ENCODE data around the gene GRIN3B.

GRIN3B gene

GRCh38 chr19:964761-965694 lies 35.2 kb upstream of the GRIN3B start:
- DNase-seq: no peak

- no peak for DNase-seq
Measured at GRCh38 chr19:966485-967088, 33.6 kb upstream of the GRIN3B start.

DNA sequence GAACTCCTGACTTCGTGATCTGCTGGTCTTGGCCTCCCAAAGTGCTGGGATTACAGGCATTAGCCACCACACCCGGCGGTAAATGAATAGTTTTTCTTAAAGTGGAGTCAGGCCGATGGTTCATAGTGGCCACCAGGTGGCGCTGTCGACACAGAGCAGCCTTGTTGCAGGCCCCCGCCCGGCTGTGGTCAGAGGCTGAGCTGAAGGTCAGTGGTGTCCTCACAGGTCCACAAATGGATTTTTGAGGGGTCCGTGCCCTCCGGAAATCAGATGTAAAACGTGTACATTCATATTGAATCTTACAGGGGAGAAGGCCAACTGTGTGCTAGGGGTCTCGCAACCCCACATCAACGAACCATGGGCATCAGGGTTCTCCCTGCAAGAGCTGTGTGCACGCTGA lies 29.5 kb upstream of the GRIN3B start:
- DNase-seq: no peak

GRCh38 chr19:971795-972194 lies 28.4 kb upstream of the GRIN3B start:
- no peak for DNase-seq

DNA sequence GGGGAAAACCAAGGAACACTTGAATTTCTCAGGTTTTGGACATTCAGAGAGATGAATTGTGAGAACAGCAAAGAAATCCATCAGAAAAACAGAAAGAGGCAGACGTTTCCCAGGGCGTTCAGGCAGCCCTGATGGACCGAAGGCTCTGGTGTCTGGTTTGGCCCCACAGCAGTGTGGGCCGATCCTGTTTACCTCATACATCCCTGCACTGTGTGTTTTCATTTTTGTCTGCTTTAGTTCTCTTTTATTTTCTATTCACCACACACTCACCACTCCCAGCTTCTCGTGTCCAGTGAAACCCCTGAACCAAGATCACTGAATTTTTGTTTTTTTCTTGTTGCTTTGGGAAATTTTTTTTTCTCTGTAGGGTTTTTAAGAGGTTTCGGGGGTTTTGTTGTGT lies 27.9 kb upstream of the GRIN3B start:
- no peak for DNase-seq

- no peak for DNase-seq
Measured at GRCh38 chr19:973726-974563, 26.3 kb upstream of the GRIN3B start.

DNA sequence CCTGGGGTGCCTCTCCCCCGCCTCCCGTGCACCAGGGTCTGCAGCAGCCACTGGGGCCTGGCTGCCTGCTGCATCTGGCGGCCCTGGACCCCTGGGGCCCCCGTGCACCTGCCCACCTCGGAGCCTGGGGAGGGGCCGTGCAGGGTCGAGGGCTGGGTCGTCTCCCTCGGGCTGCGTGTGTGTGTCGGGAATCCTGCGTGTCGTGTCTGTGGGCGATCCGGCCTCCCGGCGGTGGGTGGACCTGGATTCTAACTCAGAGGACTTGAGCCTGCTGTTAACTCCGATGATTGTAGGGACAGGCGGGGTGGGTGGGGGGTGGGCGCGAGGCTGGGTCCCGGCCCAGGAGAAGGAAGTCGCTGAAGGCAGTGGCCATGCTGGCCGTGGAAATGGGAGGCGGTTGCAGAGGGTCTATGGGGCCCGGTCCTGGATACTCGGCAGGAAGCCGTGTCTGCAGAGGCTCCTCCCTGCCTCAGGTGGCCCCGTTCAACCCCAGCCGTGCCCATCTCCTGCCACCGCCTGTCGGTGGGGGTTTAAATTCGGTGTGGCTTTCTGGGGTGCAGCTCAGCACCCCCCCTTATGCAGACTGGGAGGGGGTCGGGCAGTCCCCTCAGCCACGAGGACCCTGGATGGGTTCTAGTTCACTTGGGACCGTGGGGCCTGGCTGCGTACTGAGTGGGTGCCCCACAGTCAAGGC lies 25.5 kb upstream of the GRIN3B start:
- DNase-seq: no peak

GRCh38 chr19:976476-976875 lies 23.7 kb upstream of the GRIN3B start:
- no peak for DNase-seq

DNA sequence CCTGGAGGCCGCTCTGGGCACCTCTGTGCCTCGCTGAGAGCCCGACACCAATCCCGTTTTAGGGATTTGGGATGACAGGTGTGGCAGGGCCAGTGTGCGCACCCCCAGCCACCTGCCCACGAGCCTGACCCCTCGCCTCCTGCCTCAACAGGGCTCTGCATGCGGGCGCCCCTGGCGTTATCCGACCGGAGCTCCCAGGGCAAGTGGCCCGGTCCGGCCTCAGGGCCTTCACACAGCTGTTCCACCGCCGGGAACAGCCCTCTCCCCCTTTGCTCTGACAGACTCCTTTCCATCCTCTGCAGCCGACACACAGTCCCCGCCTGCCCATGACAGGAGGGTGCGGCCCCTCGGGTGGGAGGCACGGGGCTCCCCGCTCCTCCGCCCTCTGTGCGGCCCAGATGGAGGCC lies 23.2 kb upstream of the GRIN3B start:
- DNase-seq: no peak

- DNase-seq: no peak
Measured at GRCh38 chr19:979318-979741, 20.9 kb upstream of the GRIN3B start.

GRCh38 chr19:980133-980998 lies 19.9 kb upstream of the GRIN3B start:
- no peak for DNase-seq

- peak; percentile 78 for DNase-seq
Measured at GRCh38 chr19:982567-983170, 17.6 kb upstream of the GRIN3B start.

- peak; percentile 91 for DNase-seq
Measured at GRCh38 chr19:984165-984967, 15.9 kb upstream of the GRIN3B start, which contains the start of gene WDR18. WDR18 (plus strand) TSS chr19:984345; CDS start chr19:984354, 9 bp downstream.

DNA sequence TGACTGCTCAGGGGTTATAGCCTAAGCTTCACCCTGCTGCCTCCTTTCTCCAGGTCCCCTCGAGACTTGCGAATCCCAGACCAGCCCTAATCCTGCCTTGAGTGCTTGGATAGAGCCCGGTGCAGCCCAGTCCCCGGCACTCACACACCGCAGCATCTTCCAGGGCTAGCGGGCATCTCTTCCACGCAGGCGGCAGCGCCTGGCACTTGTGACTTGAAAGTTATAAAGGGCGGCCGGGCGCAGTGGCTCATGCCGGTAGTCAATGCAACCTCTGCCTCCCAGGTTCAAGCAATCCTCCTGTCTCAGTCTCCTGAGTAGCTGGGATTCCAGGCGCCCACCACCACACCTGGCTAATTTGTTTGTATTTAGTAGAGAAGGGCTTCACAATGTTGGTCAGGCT lies 14.1 kb upstream of the GRIN3B start:
- no peak for DNase-seq

DNA sequence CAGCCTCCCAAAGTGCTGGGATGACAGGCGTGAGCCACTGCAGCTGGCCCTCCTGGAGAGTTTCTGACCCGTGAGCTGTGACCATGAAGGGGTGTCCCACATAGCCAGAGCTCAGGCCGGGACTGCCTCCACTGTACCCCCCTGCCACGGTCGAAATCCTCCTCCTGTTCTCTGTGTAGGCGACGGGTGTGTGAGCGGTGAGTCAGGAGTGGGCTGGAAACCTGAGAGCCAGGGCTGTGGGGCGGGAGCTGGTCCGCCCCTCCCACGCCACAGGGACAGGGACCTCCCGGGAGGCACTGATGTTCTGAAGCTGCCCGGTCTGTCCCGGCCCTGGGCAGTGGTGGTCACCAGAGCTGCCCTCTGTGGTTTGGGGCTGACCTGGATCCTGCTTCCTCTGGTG lies 12.1 kb upstream of the GRIN3B start:
- no peak for DNase-seq

DNA sequence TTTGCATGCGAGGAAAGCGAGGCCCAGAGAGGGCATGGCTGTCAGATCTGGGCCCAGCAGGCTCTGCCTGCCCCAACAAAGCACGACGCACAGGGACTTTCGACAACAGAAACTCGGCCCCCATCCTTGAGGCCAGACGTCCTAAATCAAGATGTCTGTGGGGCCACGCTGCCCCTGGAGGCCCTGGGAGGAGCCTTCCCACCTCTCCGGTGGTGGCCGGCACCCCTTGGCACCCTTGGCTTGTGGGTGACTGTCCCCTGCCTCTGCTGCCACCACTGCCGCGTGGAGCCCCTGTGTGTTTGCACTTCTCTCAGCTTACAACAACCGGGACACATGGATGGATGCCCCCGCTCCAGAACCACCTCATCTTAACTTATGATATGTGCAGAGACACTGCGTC lies 11.7 kb upstream of the GRIN3B start:
- DNase-seq: no peak

- DNase-seq: no peak
Measured at GRCh38 chr19:989381-990081, 10.7 kb upstream of the GRIN3B start.

- DNase-seq: no peak
Measured at GRCh38 chr19:990119-990571, 10.1 kb upstream of the GRIN3B start.

DNA sequence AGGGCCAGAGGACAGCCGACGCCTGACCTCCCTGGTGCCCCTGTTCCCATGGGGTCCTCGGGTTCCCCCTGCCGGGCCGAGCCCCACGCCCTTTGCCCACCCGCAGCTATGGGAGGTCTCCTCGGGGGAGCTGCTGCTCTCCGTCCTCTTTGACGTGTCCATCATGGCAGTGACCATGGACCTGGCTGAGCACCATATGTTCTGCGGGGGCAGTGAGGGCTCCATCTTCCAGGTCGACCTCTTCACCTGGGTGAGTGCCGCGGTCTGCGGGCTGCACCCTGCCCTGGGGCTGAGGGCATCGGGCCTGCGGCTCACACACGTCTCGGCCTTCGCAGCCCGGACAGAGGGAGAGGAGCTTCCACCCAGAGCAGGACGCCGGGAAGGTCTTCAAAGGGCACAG lies 9.5 kb upstream of the GRIN3B start:
- no peak for DNase-seq
